ENCODE measurements around the gene CD8B. TPM values are rescaled to one million over a fixed set of nuclear protein-coding genes. Genes with fewer than 3 reads are reported as not detected.
"Not testable (repeated sequence)": the region's sequence is repeated elsewhere in the genome, so short reads cannot be mapped to it uniquely, and the experiment has no call there.

CD8B gene
- total and polyA plus RNA-seq, 2 of the 8 experiments (the other 6 are each of a cell fraction or from before 2014, with no cell fraction given), result 0.35 to 0.63 TPM

DNA sequence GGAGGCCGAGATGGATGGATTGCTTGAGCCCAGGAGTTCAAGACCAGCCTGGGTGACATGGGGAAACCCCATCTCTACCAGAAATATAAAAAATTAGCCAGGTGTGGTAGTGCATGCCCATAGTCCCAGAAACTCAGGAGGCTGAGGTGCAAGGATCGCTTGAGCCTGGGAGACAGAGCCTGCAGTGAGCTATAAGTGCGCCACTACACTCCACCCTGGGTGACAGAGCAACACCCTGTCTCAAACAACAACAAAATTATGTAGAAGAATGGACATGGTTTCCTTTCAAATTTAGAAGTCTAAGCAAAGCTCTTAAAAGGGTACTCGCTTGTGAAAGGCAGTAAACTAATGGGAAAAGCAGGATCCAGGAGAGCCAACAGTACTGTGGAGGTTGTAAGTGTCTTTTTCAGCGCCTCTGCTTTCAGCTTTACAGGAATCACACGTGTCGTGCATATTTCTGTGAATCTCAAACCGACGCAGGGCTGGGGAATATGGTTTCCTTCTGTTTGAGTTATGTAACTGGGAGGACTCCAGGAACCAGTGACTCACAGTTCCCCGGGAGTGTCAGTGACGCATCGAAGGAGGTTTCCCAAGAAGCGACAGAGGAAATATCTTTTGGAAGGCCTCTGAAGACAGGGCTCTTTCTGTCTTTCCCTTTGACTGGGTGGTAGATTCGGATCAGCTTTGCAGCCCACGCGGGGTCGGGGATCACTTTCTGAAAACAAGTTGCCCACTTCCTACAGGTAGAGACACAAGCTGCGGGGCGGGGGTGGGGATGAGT, 24.6 kb downstream of the CD8B start:
- H3K79me1 ChIP-seq (ENCODE audit: low read depth, low read length); H3K23ac ChIP-seq (ENCODE audit: insufficient read length); POLR2A ChIA-PET (ENCODE audit: partially characterized antibody); H3K23me2 ChIP-seq (ENCODE audit: low read depth, low read length); H2BK15ac ChIP-seq (ENCODE audit: low read length); H3K4me3 ChIP-seq (ENCODE audit: extremely low read depth in 1 of 4, insufficient read depth in 2 of 4, low read depth in 3 of 4, low read length in 4 of 4); H3K56ac ChIP-seq (replicated peaks; ENCODE audit: insufficient read length, low read depth, low read length); H3K36me3 ChIP-seq (ENCODE audit: control insufficient read depth in 2 of 4, insufficient read depth in 4 of 4, low read length in 3 of 4); H2BK120ac ChIP-seq (replicated peaks; ENCODE audit: low read depth, low read length); H4K8ac ChIP-seq (ENCODE audit: extremely low read depth, insufficient read depth, low read length); H3K18ac ChIP-seq (ENCODE audit: extremely low read depth, low read length); H3K14ac ChIP-seq (ENCODE audit: insufficient read length); H3K9me3 ChIP-seq (ENCODE audit: insufficient read depth in 2 of 2, low read depth in 1 of 2, low read length in 1 of 2); H4K91ac ChIP-seq (replicated peaks; ENCODE audit: insufficient read length, low read length); H3K79me2 ChIP-seq (ENCODE audit: control insufficient read depth in 1 of 2, insufficient read depth in 2 of 2, low read length in 2 of 2); H4K20me1 ChIP-seq (replicated peaks in 1 of 2; ENCODE audit: control insufficient read depth in 1 of 2, insufficient read depth in 2 of 2, low read length in 2 of 2); H2BK20ac ChIP-seq (ENCODE audit: low read length); H3K4me2 ChIP-seq (ENCODE audit: insufficient read depth in 1 of 2, low read depth in 2 of 2, low read length in 2 of 2); H2BK12ac ChIP-seq (ENCODE audit: low read depth, low read length); H3K4ac ChIP-seq (replicated peaks; ENCODE audit: insufficient read length, low read depth, low read length); H3K27me3 ChIP-seq (replicated peaks in 1 of 4; ENCODE audit: control insufficient read depth in 3 of 4, extremely low read depth in 1 of 4, insufficient read depth in 3 of 4, low read length in 3 of 4); H2BK5ac ChIP-seq (ENCODE audit: low read depth, low read length); CTCF ChIA-PET (ENCODE audit: partially characterized antibody); H3K9ac ChIP-seq (replicated peaks in 1 of 4; ENCODE audit: extremely low read depth in 1 of 4, low read depth in 3 of 4, low read length in 3 of 4); FAIRE-seq; DNase-seq (ENCODE audit: low read depth in 1 of 2, low spot score in 2 of 2); H2AK5ac ChIP-seq (ENCODE audit: low read depth, low read length); H4K5ac ChIP-seq (ENCODE audit: insufficient read length, low read depth, low read length); H3K27ac ChIP-seq (ENCODE audit: low read depth, low read length); H3K4me1 ChIP-seq (replicated peaks in 1 of 4; ENCODE audit: control insufficient read depth in 3 of 4, insufficient read depth in 4 of 4, low read length in 3 of 4); H2AFZ ChIP-seq (ENCODE audit: low read length): not testable (repeated sequence)
- 78% methylated on average over 11 of the region's 19 CpGs; no CpG with 5 or more reads in 1 of the 2 experiments for WGBS, 2 experiments (ENCODE audit: extremely low coverage in 1 of 2, insufficient coverage in 1 of 2, insufficient read length in 1 of 2, insufficient replicate concordance in 2 of 2, low coverage in 1 of 2, low lambda C conversion rate in 2 of 2, missing lambda C conversion rate in 1 of 2)

DNA sequence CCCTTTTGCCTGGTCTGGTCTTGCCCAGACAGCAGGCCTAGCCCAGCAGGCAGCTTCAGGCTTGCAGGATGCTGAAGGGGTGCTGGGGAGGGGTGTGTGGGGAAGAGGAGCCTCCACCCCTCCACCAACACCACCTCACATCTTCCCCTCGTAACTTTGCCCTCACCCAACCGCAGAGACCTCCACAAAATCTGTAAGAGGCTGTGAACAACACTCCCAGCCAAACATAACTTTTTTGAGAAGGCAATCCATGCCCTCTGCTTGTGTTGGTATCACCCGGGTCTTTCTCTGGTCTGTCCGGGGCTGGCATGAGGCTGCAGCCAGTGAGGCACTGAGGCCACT, 26.2 kb downstream of the CD8B start:
- 90% methylated on average over 2 of the region's 4 CpGs; no CpG with 5 or more reads in 1 of the 2 experiments for WGBS, 2 experiments (ENCODE audit: extremely low coverage in 1 of 2, insufficient coverage in 1 of 2, insufficient read length in 1 of 2, insufficient replicate concordance in 2 of 2, low coverage in 1 of 2, low lambda C conversion rate in 2 of 2, missing lambda C conversion rate in 1 of 2)
- CTCF ChIA-PET (ENCODE audit: partially characterized antibody); H2AK5ac ChIP-seq (ENCODE audit: low read depth, low read length): not testable (repeated sequence)

More for the DNA sequence above, 26.2 kb downstream of the CD8B start:
- H3K14ac ChIP-seq (ENCODE audit: insufficient read length); H3K18ac ChIP-seq (ENCODE audit: extremely low read depth, low read length); H2BK12ac ChIP-seq (ENCODE audit: low read depth, low read length); POLR2A ChIA-PET (ENCODE audit: partially characterized antibody); H3K4me3 ChIP-seq (ENCODE audit: extremely low read depth in 1 of 4, insufficient read depth in 2 of 4, low read depth in 3 of 4, low read length in 4 of 4); H3K56ac ChIP-seq (replicated peaks; ENCODE audit: insufficient read length, low read depth, low read length); DNase-seq (ENCODE audit: low read depth in 1 of 2, low spot score in 2 of 2); H2BK120ac ChIP-seq (replicated peaks; ENCODE audit: low read depth, low read length); H3K23ac ChIP-seq (ENCODE audit: insufficient read length); H4K91ac ChIP-seq (replicated peaks; ENCODE audit: insufficient read length, low read length); H3K4me1 ChIP-seq (replicated peaks in 1 of 4; ENCODE audit: control insufficient read depth in 3 of 4, insufficient read depth in 4 of 4, low read length in 3 of 4); H2BK15ac ChIP-seq (ENCODE audit: low read length); H4K20me1 ChIP-seq (replicated peaks in 1 of 2; ENCODE audit: control insufficient read depth in 1 of 2, insufficient read depth in 2 of 2, low read length in 2 of 2); H3K79me2 ChIP-seq (ENCODE audit: control insufficient read depth in 1 of 2, insufficient read depth in 2 of 2, low read length in 2 of 2); H3K23me2 ChIP-seq (ENCODE audit: low read depth, low read length); H4K8ac ChIP-seq (ENCODE audit: extremely low read depth, insufficient read depth, low read length); H3K4me2 ChIP-seq (ENCODE audit: insufficient read depth in 1 of 2, low read depth in 2 of 2, low read length in 2 of 2); H4K5ac ChIP-seq (ENCODE audit: insufficient read length, low read depth, low read length); H3K4ac ChIP-seq (replicated peaks; ENCODE audit: insufficient read length, low read depth, low read length); H3K27ac ChIP-seq (ENCODE audit: low read depth, low read length); H2AFZ ChIP-seq (ENCODE audit: low read length); H3K9me3 ChIP-seq (ENCODE audit: insufficient read depth in 2 of 2, low read depth in 1 of 2, low read length in 1 of 2); H3K79me1 ChIP-seq (ENCODE audit: low read depth, low read length); H3K27me3 ChIP-seq (replicated peaks in 1 of 4; ENCODE audit: control insufficient read depth in 3 of 4, extremely low read depth in 1 of 4, insufficient read depth in 3 of 4, low read length in 3 of 4); H3K36me3 ChIP-seq (ENCODE audit: control insufficient read depth in 2 of 4, insufficient read depth in 4 of 4, low read length in 3 of 4); H2BK5ac ChIP-seq (ENCODE audit: low read depth, low read length); H2BK20ac ChIP-seq (ENCODE audit: low read length); H3K9ac ChIP-seq (replicated peaks in 1 of 4; ENCODE audit: extremely low read depth in 1 of 4, low read depth in 3 of 4, low read length in 3 of 4); FAIRE-seq: not testable (repeated sequence)

All from H1 (cell line).